NCI-H345 treated with DMSO at 0.1 percent for 48 hours (cell line): ENCODE measurements around the gene MICALL1.
A peak's percentile ranks its signal among the peaks of the same experiment; 100 is the strongest.

Source experiments
- DNase-seq: peaks from one replicate; lab custom pipeline; 2025; ENCODE audit not compliant: unreplicated experiment; lab: John Stamatoyannopoulos, UW

MICALL1 gene

GRCh38 chr22:37905534-37906363 lies at the start of gene MICALL1:
TSS of gene MICALL1 (plus strand) at chr22:37906297. CDS start at chr22:37906423, 126 bp downstream.
- no peak for DNase-seq

GRCh38 chr22:37860796-37861421 lies 45.2 kb upstream of the MICALL1 start:
- DNase-seq = no peak

GRCh38 chr22:37862570-37863325 lies 43.3 kb upstream of the MICALL1 start:
- no peak for DNase-seq

- no peak for DNase-seq
Measured at GRCh38 chr22:37865510-37865909, 40.6 kb upstream of the MICALL1 start.

- peak; percentile 57 for DNase-seq
Measured at GRCh38 chr22:37870273-37870672, 35.8 kb upstream of the MICALL1 start.

GRCh38 chr22:37880668-37881440 lies 25.2 kb upstream of the MICALL1 start:
- DNase-seq = no peak

GRCh38 chr22:37884420-37884819 lies 21.7 kb upstream of the MICALL1 start:
- DNase-seq = no peak

GRCh38 chr22:37887584-37888378 lies 18.3 kb upstream of the MICALL1 start:
- no peak for DNase-seq

GRCh38 chr22:37891926-37892325 lies 14.2 kb upstream of the MICALL1 start:
- no peak for DNase-seq

- no peak for DNase-seq
Measured at GRCh38 chr22:37892566-37893335, 13.3 kb upstream of the MICALL1 start.

- DNase-seq = no peak
Measured at GRCh38 chr22:37893583-37893983, 12.5 kb upstream of the MICALL1 start.

GRCh38 chr22:37894939-37895670 lies 11.0 kb upstream of the MICALL1 start:
- no peak for DNase-seq

- no peak for DNase-seq
Measured at GRCh38 chr22:37896181-37896592, 9.9 kb upstream of the MICALL1 start.

- no peak for DNase-seq
Measured at GRCh38 chr22:37896939-37897338, 9.2 kb upstream of the MICALL1 start.

GRCh38 chr22:37897807-37898206 lies 8.3 kb upstream of the MICALL1 start:
- DNase-seq = no peak

- no peak for DNase-seq
Measured at GRCh38 chr22:37898441-37899181, 7.5 kb upstream of the MICALL1 start.

GRCh38 chr22:37904572-37905533 lies 1.2 kb upstream of the MICALL1 start:
- DNase-seq = no peak
